Loucy (cell line): ENCODE results near the gene HSPA9.

Experiments
- H2AFZ ChIP-seq: fragments of 200-600 bp; sonication (generic); 2 replicates; pipeline ENCODE4 v1.6.0; 2016; ENCODE audit warnings: antibody characterized with exemption, mild to moderate bottlenecking, low read length, moderate library complexity
- H3F3A ChIP-seq: fragments of 200-600 bp; 2 replicates; pipeline ENCODE4 v1.6.0; 2016; ENCODE audit warnings: antibody characterized with exemption, low read depth, mild to moderate bottlenecking
- H3K27me3 ChIP-seq: fragments of 200-600 bp; sonication (generic); 2 replicates; pipeline ENCODE4 v1.6.1; 2014; ENCODE audit warnings: low read length, mild to moderate bottlenecking; ENCODE audit not compliant: insufficient read depth, poor library complexity, severe bottlenecking
- H3K36me3 ChIP-seq: fragments of 200-600 bp; sonication (generic); 2 replicates; pipeline ENCODE4 v1.6.1; 2016; ENCODE audit warnings: low read length; ENCODE audit not compliant: insufficient read depth
- H3K4me1 ChIP-seq: fragments of 200-600 bp; sonication (generic); 2 replicates; pipeline ENCODE4 v1.5.1; 2014; ENCODE audit warnings: low read length, mild to moderate bottlenecking; ENCODE audit not compliant: insufficient read depth, poor library complexity, severe bottlenecking
- H3K4me2 ChIP-seq: fragments of 200-600 bp; sonication (generic); 2 replicates; pipeline ENCODE4 v1.6.0; 2014; ENCODE audit warnings: antibody characterized with exemption, low read length, low read depth, mild to moderate bottlenecking; ENCODE audit not compliant: poor library complexity, severe bottlenecking
- H3K4me3 ChIP-seq: fragments of 200-600 bp; sonication (generic); 2 replicates; pipeline ENCODE4 v1.5.1; 2014; ENCODE audit warnings: low read length, mild to moderate bottlenecking, mixed read lengths; ENCODE audit not compliant: poor library complexity, severe bottlenecking
- H3K79me2 ChIP-seq: fragments of 200-600 bp; sonication (generic); 2 replicates; pipeline ENCODE4 v1.6.1; 2014; ENCODE audit warnings: low read length; ENCODE audit not compliant: insufficient read depth
- H3K9ac ChIP-seq: fragments of 200-600 bp; sonication (generic); 2 replicates; pipeline ENCODE4 v1.6.0; 2014; ENCODE audit warnings: mild to moderate bottlenecking, low read depth, low read length, moderate library complexity; ENCODE audit not compliant: poor library complexity, severe bottlenecking
- H3K9me2 ChIP-seq: fragments of 200-600 bp; sonication (generic); replicated peaks from 2 replicates; pipeline ENCODE4 v1.6.1; 2016; ENCODE audit warnings: low read depth, low read length, mixed read lengths
- H3K9me3 ChIP-seq: fragments of 200-600 bp; sonication (generic); 2 replicates; pipeline ENCODE4 v1.6.1; 2014; ENCODE audit warnings: mild to moderate bottlenecking, antibody characterized with exemption, low read length, low read depth; ENCODE audit not compliant: insufficient read depth
- H4K20me1 ChIP-seq: fragments of 200-600 bp; sonication (generic); 2 replicates; pipeline ENCODE4 v1.6.0; 2014; ENCODE audit warnings: antibody characterized with exemption, low read length, mild to moderate bottlenecking; ENCODE audit not compliant: insufficient read depth, poor library complexity, severe bottlenecking
- EZH2phosphoT487 ChIP-seq: fragments of 200-600 bp; IDR thresholded peaks from 2 replicates; pipeline ENCODE4 v1.6.1; 2018; ENCODE audit warnings: antibody characterized with exemption, mild to moderate bottlenecking, moderate library complexity, borderline replicate concordance
- TF ChIP-seq, protein P1 (sequence below): fragments of 200-600 bp; sonication (generic); conservative IDR thresholded peaks from 2 replicates; pipeline ENCODE4 v1.5.1; 2014; ENCODE audit warnings: mild to moderate bottlenecking, antibody characterized with exemption, low read length

HSPA9 gene

DNA sequence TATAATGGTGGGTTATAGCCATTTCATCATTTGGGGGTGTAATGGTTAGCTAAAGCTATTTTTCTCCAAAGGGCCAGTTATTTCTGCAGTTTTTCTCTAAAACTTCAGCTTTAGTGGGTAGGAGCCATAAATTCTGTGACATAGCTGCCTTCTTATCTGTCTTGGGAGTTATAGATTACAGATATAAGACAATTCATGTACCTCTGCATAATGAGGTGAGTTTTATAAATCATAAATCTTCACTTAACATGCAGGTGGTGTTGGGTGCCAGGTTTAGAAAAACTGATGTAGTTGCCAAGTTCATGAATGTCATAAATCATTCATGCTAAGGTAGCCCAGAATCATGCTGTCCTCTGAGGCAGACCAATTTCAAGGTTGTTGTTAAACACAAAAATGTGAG lies 10.0 kb upstream of the HSPA9 start:
- TF ChIP-seq, protein P1, sequence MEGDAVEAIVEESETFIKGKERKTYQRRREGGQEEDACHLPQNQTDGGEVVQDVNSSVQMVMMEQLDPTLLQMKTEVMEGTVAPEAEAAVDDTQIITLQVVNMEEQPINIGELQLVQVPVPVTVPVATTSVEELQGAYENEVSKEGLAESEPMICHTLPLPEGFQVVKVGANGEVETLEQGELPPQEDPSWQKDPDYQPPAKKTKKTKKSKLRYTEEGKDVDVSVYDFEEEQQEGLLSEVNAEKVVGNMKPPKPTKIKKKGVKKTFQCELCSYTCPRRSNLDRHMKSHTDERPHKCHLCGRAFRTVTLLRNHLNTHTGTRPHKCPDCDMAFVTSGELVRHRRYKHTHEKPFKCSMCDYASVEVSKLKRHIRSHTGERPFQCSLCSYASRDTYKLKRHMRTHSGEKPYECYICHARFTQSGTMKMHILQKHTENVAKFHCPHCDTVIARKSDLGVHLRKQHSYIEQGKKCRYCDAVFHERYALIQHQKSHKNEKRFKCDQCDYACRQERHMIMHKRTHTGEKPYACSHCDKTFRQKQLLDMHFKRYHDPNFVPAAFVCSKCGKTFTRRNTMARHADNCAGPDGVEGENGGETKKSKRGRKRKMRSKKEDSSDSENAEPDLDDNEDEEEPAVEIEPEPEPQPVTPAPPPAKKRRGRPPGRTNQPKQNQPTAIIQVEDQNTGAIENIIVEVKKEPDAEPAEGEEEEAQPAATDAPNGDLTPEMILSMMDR = no peak
- no peak for TF ChIP-seq EZH2phosphoT487
- H2AFZ ChIP-seq = no peak overlapping the region

DNA sequence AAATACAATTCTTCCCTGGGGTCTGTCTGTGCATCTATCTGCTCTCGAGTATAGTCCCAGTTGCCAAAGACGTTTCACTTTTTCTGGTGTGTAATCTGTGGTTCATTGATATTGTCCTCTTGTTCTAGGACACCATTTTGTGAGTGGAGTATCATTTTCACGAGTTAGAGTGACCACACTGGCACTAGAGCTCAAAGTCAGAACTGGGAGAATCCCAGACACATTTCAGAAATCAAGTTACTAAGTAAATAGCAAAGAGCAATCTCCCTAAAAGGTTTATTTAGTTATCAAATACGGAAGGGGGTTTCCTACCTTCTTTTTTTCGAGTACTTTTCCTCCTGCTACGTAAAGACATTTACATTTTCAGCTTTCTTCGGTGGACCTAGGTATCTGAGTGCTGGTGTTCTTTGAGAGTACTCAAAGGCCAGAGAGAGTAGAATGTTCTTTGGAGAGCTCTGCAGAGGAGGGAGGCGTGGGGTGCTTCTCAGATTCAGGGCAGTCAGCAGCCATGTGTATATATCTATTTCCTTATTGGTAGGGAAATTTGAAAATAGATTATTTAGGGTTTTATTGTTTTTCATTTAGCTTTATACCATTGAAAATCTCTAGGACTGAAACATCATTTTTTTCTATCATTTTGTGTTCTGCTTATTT lies 8.9 kb upstream of the HSPA9 start:
- Histone ChIP-seq H3F3A (no peaks in the 10 kb centered on the region), H3K36me3 (no peaks in the 10 kb centered on the region), H3K4me1 (no peaks in the 10 kb centered on the region), H3K9me3 (no peaks in the 10 kb centered on the region), H3K4me2 (no peak overlapping the region), H2AFZ (no peak overlapping the region), H3K27me3 (no peaks in the 10 kb centered on the region), H3K79me2 (no peaks in the 10 kb centered on the region), H3K4me3 (no peak overlapping the region), H4K20me1 (no peaks in the 10 kb centered on the region), H3K9me2 (no peaks in the 10 kb centered on the region), H3K9ac (no peak overlapping the region)
- TF ChIP-seq EZH2phosphoT487 = no peak
- TF ChIP-seq, protein P1 = no peak

More for the DNA sequence above, 10.0 kb upstream of the HSPA9 start:
- Histone ChIP-seq H3K4me2 (no peak overlapping the region), H3K36me3 (no peaks in the 10 kb centered on the region), H3K9me2 (no peaks in the 10 kb centered on the region), H3K9ac (no peak overlapping the region), H3K79me2 (no peaks in the 10 kb centered on the region), H3K9me3 (no peaks in the 10 kb centered on the region), H4K20me1 (no peaks in the 10 kb centered on the region), H3F3A (no peaks in the 10 kb centered on the region), H3K4me1 (no peaks in the 10 kb centered on the region), H3K4me3 (no peak overlapping the region), H3K27me3 (no peaks in the 10 kb centered on the region)

DNA sequence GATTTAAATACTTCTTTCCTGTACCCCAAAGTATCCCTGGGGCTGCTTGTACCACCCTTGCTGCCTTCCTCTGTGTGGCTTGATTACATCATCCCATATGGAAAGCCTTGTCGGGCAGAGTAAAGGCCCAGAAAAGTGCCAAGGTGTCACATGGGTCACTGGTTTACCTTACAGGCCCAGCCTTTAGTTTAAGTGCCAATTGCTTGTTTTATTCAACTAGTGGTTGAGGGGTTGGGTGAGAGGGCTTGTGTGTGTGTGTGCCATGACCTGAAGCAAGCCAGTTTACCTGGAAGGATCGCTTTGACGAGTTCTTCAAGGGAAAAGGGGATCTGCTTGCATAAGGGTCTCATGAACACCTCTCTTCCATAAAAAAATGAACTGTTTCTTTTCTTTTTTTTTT lies 7.8 kb upstream of the HSPA9 start:
- no peaks in the 10 kb centered on the region for H3K9me2 ChIP-seq
- no peaks in the 10 kb centered on the region for H3K36me3 ChIP-seq
- H4K20me1 ChIP-seq = no peaks in the 10 kb centered on the region
- H3K9ac ChIP-seq = no peak overlapping the region
- no peaks in the 10 kb centered on the region for H3F3A ChIP-seq
- no peak overlapping the region for H3K4me2 ChIP-seq
- H2AFZ ChIP-seq = no peak overlapping the region
- H3K4me1 ChIP-seq = no peaks in the 10 kb centered on the region
- no peak overlapping the region for H3K4me3 ChIP-seq
- no peaks in the 10 kb centered on the region for H3K27me3 ChIP-seq
- no peaks in the 10 kb centered on the region for H3K79me2 ChIP-seq
- TF ChIP-seq EZH2phosphoT487 = no peak
- TF ChIP-seq, protein P1 = no peak
- no peaks in the 10 kb centered on the region for H3K9me3 ChIP-seq
